Activated CD8-positive, alpha-beta memory T cell treated with anti-CD3 and anti-CD28 coated beads, Interleukin-2, amount 50 U/mL, for 1 hour (primary cell): Measurements from ENCODE around the gene ZSCAN22.
"Not testable (repeated sequence)": the region's sequence is repeated elsewhere in the genome, so short reads cannot be mapped to it uniquely, and the experiment has no call there.

Experiments used
- DNase-seq: peaks from one replicate; pipeline ENCODE4 v3.0.0-alpha.2; 2020; ENCODE audit errors: extremely low read depth

ZSCAN22 gene

GRCh38 chr19:58318297-58318696 lies 8.5 kb upstream of the ZSCAN22 start:
- DNase-seq = no peak

DNA sequence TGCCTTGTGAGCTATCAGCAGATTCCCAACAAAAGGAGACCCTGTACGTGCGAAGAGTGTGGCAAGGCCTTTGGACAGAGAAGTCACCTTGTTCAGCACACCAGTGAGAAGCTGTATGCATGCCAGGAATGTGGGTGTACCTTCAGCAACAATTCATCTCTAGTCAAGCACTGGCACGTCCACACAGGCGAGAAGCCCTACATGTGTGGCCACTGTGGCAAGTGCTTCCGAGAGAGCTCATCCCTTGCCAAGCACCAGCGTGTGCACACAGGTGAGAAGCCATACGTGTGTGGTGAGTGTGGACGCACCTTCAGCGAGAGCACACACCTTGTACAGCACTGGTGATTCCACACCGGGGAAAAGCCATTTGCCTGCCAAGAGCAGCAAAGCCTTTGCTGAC lies 7.6 kb upstream of the ZSCAN22 start:
- no peak for DNase-seq

- DNase-seq = no peak
Measured at GRCh38 chr19:58325311-58326022, 1.3 kb upstream of the ZSCAN22 start.

DNA sequence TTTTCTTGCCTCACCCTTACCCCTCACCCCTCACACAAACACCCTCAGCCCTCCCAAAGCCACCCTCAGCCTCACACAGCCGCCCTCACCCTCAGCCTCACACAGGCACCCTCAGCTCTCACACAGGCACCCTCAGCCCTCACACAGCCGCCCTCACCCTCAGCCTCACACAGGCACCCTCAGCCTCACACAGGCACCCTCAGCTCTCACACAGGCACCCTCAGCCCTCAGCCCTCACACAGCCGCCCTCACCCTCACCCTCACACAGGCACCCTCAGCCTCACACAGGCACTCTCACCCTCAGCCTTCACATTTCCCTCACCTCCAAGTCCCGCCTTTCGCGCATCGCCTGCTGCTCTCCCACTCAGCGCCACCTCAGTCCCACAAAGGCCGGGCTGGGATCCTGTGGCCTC lies 287 bp upstream of the ZSCAN22 start:
- no peak for DNase-seq

GRCh38 chr19:58328999-58329398 lies 2.2 kb downstream of the ZSCAN22 start:
- no peak for DNase-seq

DNA sequence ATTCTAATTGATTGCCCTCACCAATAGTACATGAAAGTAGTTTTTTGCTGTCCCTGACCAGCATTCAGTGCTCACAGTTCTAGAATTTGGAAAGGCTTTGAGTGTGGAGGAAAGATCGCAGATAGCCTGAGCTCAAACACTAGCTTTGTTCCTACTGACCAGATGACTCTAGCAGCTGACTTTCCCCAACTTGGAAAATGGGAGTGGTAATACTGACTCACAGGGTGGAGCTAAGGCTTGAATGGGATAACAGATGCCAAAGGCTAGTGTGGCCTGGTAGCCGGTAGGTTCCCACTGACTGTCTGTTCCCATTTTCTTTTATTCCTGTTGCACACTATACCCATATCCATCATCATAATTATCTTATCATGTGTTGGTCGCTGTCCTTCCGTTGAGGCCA lies 3.7 kb downstream of the ZSCAN22 start:
- no peak for DNase-seq

DNA sequence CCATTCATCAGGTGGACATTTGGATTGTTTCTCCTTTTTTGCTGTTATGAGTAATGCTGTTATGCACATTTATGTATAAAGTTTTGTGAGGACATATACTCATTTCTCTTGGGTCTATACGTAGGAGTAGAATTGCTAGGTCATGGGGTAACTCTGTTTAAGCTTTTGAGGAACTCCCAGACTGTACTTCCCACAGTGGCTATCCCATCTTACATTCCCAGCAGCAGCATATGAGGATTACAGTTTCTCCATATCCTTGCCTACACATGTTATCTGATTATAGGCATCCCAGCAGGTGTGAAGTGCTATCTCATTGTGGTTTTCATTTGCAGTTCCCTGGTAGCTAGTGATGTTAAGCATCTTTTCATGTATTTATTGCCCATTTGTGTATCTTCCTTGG lies 5.9 kb downstream of the ZSCAN22 start:
- DNase-seq = no peak

GRCh38 chr19:58334691-58335249 lies 8.0 kb downstream of the ZSCAN22 start:
- DNase-seq = no peak

GRCh38 chr19:58335630-58336029 lies 8.8 kb downstream of the ZSCAN22 start:
- DNase-seq = no peak

DNA sequence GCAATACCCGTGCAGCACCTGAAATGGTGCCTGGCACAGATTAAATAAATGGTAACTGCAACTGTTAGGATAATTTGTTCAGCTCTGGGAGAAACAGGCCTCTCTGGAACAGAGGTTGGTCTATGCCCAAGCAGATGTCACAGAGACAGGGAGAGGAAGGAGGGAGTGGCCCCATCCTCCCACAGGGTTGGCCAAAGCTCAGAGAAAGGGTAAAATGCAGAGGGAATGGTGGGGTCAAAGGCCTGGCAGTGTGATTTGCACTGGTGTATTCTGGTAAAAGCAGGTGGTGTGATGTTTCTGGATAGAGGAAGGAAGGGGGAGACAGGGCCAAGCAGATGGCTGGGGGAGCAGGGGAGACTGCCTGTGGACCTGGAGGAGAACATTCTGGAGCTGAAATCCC lies 9.4 kb downstream of the ZSCAN22 start:
- DNase-seq = no peak

GRCh38 chr19:58336820-58337219 lies 10.0 kb downstream of the ZSCAN22 start:
- DNase-seq = no peak

DNA sequence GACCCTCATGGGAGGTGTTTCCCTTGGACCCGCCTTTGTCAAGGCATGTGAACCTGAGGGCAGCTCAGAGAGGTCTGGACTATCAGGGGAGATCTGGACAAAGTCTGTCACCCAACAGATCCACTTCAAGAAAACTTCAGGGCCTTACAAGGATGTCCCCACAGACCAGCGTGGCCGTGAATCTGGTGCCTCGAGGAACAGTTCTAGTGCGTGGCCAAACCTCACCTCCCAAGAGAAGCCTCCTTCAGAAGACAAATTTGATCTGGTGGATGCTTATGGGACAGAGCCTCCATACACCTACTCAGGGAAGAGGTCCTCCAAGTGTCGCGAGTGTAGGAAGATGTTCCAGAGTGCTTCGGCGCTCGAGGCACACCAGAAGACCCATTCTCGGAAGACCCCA lies 11.5 kb downstream of the ZSCAN22 start:
- no peak for DNase-seq

DNA sequence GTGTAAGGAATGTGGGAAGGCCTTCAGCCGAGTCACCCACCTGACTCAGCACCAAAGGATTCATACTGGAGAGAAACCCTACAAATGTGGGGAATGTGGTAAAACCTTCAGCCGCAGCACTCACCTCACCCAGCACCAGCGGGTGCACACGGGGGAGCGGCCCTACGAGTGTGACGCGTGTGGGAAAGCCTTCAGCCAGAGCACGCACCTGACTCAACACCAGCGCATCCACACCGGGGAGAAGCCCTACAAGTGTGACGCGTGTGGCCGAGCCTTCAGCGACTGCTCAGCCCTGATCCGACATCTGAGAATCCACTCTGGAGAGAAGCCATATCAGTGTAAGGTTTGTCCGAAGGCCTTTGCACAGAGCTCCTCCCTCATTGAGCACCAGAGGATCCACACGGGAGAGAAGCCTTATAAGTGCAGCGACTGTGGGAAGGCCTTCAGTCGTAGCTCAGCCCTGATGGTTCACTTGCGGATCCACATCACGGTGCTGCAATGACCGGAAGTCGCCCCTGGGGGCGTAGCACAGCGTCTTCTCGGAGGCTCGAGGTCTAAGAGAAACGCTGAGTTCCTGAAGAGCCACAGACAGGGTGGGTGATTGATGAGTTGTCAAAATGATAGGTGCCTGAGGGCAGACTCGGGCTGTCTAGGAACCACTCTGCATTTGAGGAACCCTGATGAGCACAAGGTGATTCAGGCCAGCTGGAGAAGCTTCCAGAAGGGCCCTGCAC lies 12.2 kb downstream of the ZSCAN22 start:
- no peak for DNase-seq

GRCh38 chr19:58345558-58345957 lies 18.8 kb downstream of the ZSCAN22 start:
- DNase-seq = no peak

- DNase-seq = peak; percentile 43
Measured at GRCh38 chr19:58346961-58347929, 20.5 kb downstream of the ZSCAN22 start.

DNA sequence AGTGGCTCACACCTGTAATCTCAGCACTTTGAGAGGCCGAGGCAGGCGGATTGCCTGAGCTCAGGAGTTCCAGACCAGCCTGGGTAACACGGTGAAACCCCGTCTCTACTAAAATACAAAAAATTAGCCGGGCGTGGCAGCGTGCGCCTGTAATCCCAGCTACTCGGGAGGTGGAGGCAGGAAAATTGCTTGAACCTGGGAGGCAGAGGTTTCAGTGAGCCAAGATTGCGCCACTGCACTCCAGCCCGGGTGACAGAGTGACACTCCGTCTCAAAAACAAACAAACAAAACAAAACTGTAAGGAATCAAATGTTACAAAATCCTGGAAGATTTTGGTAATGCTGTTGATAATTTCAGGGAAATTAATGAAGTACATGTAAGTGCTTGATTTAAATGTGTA lies 21.3 kb downstream of the ZSCAN22 start:
- not testable (repeated sequence) for DNase-seq

- no peak for DNase-seq
Measured at GRCh38 chr19:58349590-58349989, 22.8 kb downstream of the ZSCAN22 start.

- no peak for DNase-seq
Measured at GRCh38 chr19:58350001-58350861, 23.4 kb downstream of the ZSCAN22 start.

DNA sequence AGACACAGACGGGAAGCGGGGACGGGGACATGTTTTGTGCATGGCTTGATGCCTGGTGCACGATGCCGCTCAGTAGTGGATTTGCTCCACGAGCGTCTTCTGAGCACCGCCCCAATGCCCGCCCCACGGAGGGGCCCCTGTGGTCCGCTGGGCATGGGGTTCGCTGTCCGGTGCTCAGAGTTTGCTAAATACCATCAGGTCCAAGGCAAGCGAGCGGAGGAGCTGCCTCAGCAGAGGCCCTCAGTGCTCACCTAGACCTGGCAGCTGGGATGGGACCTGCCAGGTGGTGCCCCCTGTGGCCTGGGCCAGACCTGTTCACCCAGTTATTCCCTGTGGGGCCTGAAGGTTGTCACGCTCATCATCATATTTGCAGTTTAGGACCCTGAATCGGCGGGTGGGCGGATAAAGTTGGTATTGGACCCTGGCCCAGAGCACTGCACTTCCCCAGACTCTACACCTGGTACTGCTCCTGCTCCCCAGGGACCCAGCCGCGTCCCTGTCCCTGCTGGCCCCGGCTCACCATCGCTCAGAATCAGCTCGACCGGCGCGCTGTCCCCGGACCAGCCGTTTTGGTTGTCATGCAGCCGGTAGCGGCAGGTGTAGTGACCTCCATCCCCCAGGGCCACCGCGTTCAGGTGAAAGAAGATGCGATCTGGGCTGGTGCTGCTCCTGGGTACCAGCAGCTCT lies 24.2 kb downstream of the ZSCAN22 start:
- no peak for DNase-seq

- DNase-seq = no peak
Measured at GRCh38 chr19:58351558-58351878, 24.7 kb downstream of the ZSCAN22 start.
